T-cell (primary cell): ENCODE data around the gene SRRM4. TPM values are rescaled to one million over a fixed set of nuclear protein-coding genes. Genes with fewer than 3 reads are reported as not detected.
A peak's percentile ranks its signal among the peaks of the same experiment; 100 is the strongest.

ENCODE experiments used
- ATAC-seq, 4 experiments: fragments of 200-7000 bp in 3 of 4; fragments of 150-1000 bp in 1 of 4; cut with Tn5 transposase; replicated peaks in 1 of 4; 1 replicate in 3 of 4; 2 replicates in 1 of 4; pipeline ENCODE4 v1.10.0; 2021; ENCODE audit warnings: moderate library complexity in 3 of 4, mild to moderate bottlenecking in 2 of 4, moderate number of reproducible peaks in 1 of 4
- CTCF ChIA-PET, 2 donors: fragments of 300-600 bp; sonication (Branson Sonifier 250); formaldehyde crosslinking; loops; one replicate each; lab custom pipeline; 2022; ENCODE audit warnings: antibody characterized with exemption in 2 of 2; lab: Charles Lee
- POLR2A ChIA-PET, 2 donors: fragments of 300-600 bp; sonication (Branson Sonifier 250); formaldehyde crosslinking; loops; one replicate each; lab custom pipeline; 2022; ENCODE audit warnings: antibody characterized with exemption in 2 of 2; lab: Charles Lee
- DNase-seq, 35 experiments: peaks; one replicate each; pipeline versions ENCODE4 v3.0.0 to v3.0.0-alpha.2; 2013 to 2023
- H3K27ac ChIP-seq: one replicate; pipeline ENCODE4 v1.5.1; 2013; ENCODE audit warnings: low read length
- H3K27me3 ChIP-seq, 2 experiments: replicated peaks in 1 of 2; 1 replicate in 1 of 2; 2 replicates in 1 of 2; pipeline versions ENCODE4 v1.6.1 to v1.7.0; 2013; ENCODE audit warnings: low read length in 1 of 2, mixed read lengths in 1 of 2; ENCODE audit not compliant: control insufficient read depth in 2 of 2, insufficient read depth in 2 of 2; ENCODE audit errors: extremely low read depth in 1 of 2
- H3K36me3 ChIP-seq, 2 donors: 1 replicate in 1 of 2; 2 replicates in 1 of 2; pipeline versions ENCODE4 v1.6.1 to v1.7.0; 2013; ENCODE audit warnings: low read length in 1 of 2; ENCODE audit not compliant: control insufficient read depth in 2 of 2, insufficient read depth in 1 of 2; ENCODE audit errors: extremely low read depth in 1 of 2
- H3K4me1 ChIP-seq, 2 experiments: 1 replicate in 1 of 2; 2 replicates in 1 of 2; pipeline versions ENCODE4 v1.6.1 to v1.7.0; 2013; ENCODE audit warnings: low read length in 2 of 2, mixed read lengths in 1 of 2; ENCODE audit not compliant: insufficient read depth in 2 of 2, control insufficient read depth in 1 of 2; ENCODE audit errors: extremely low read depth in 1 of 2
- H3K4me3 ChIP-seq, 2 donors: 1 replicate in 1 of 2; 2 replicates in 1 of 2; pipeline versions ENCODE4 v1.5.1 to v1.7.0; 2013; ENCODE audit warnings: mild to moderate bottlenecking in 2 of 2, low read length in 1 of 2, moderate library complexity in 1 of 2; ENCODE audit not compliant: control insufficient read depth in 1 of 2; ENCODE audit errors: extremely low read depth in 1 of 2
- H3K9me3 ChIP-seq: 2 replicates; pipeline ENCODE4 v1.7.0; 2013
- H3K27ac Mint-ChIP-seq, 2 donors: one replicate each; pipeline ENCODE4 v1.8.0; 2020 to 2021; ENCODE audit warnings: mild to moderate bottlenecking in 2 of 2, mixed read lengths in 2 of 2
- H3K27me3 Mint-ChIP-seq, 2 donors: one replicate each; pipeline ENCODE4 v1.8.0; 2021 to 2022; ENCODE audit warnings: mixed read lengths in 2 of 2
- H3K36me3 Mint-ChIP-seq: one replicate; pipeline ENCODE4 v1.8.0; 2021; ENCODE audit warnings: mixed read lengths
- H3K4me1 Mint-ChIP-seq, 3 donors: one replicate each; pipeline ENCODE4 v1.8.0; 2020 to 2022; ENCODE audit warnings: mixed read lengths in 3 of 3, mild to moderate bottlenecking in 1 of 3
- H3K4me3 Mint-ChIP-seq, 3 donors: one replicate each; pipeline ENCODE4 v1.8.0; 2020 to 2022; ENCODE audit warnings: mild to moderate bottlenecking in 3 of 3, mixed read lengths in 3 of 3, moderate library complexity in 3 of 3
- H3K9me3 Mint-ChIP-seq, 3 donors: one replicate each; pipeline ENCODE4 v1.8.0; 2020 to 2022; ENCODE audit warnings: mixed read lengths in 3 of 3
- WGBS: methylation state at CpG from one replicate; pipeline ENCODE4 v1.1.5; 2013; ENCODE audit warnings: missing lambda C conversion rate; ENCODE audit not compliant: insufficient coverage; 5-methylcytosine and 5-hydroxymethylcytosine counted together
- total RNA-seq, 35 experiments: library from RNA in 6 of 35; stranded (reverse) in 6 of 35; fragments of 120-200 nt in 1 of 35; gene quantifications; one replicate each; pipeline versions ENCODE4 v1.2.1 to v1.2.4 and lab custom pipeline; 2013 to 2026

Gene SRRM4
- total RNA-seq, 5 donors from 2014 or later (not counting 1 experiment from before 2014, with no cell fraction given): not detected

- H3K27me3 Mint-ChIP-seq: peaks cover 26 to 36% of the 10 kb centered on the region in 2 donors
Observed at GRCh38 chr12:119147847-119148448, 166.6 kb downstream of the SRRM4 start.

GRCh38 chr12:119149270-119149669 lies 167.9 kb downstream of the SRRM4 start:
- no peaks in the 10 kb centered on the region for H3K9me3 ChIP-seq
- CTCF ChIA-PET: no interaction called here
- peaks cover 5 to 15% (median 6%) of the 10 kb centered on the region in 3 donors for H3K9me3 Mint-ChIP-seq
- WGBS: 81% methylated on average over 7 of the region's 7 CpGs
- H3K4me3 ChIP-seq: no peak overlapping the region
- H3K36me3 ChIP-seq: no peaks in the 10 kb centered on the region
- ATAC-seq: no peak
- no peak overlapping the region for H3K27ac ChIP-seq
- H3K4me1 ChIP-seq: no peaks in the 10 kb centered on the region
- peaks cover 6 to 17% of the 10 kb centered on the region in 2 experiments for H3K27me3 ChIP-seq
- H3K4me1 Mint-ChIP-seq: no peaks in the 10 kb centered on the region
- DNase-seq: no peak
- POLR2A ChIA-PET: no interaction called here
- H3K27ac Mint-ChIP-seq: peak overlapping the region in 1 of 2 donors; percentile 19
- no peak overlapping the region for H3K4me3 Mint-ChIP-seq
- H3K27me3 Mint-ChIP-seq: peaks cover 32 to 34% of the 10 kb centered on the region in 2 donors
- no peaks in the 10 kb centered on the region for H3K36me3 Mint-ChIP-seq

More at GRCh38 chr12:119147847-119148448, 166.6 kb downstream of the SRRM4 start:
- H3K27me3 ChIP-seq: peaks cover 3 to 9% of the 10 kb centered on the region in 2 experiments
- H3K4me1 ChIP-seq: no peaks in the 10 kb centered on the region
- ATAC-seq (no peak), DNase-seq (no peak)
- H3K4me3 ChIP-seq: no peak overlapping the region
- Mint-ChIP-seq H3K9me3 (peaks cover 0 to 15% (median 6%) of the 10 kb centered on the region in 3 donors), H3K36me3 (no peaks in the 10 kb centered on the region), H3K4me3 (no peak overlapping the region), H3K27ac (no peak overlapping the region), H3K4me1 (no peaks in the 10 kb centered on the region)
- ChIA-PET CTCF (interaction anchor here in 1 of 2 donors (0.7 kb wide), 1 partner anchor 17 kb away, joined by 3 read pairs; no protein-coding TSS in a partner anchor), POLR2A (no interaction called here)
- H3K27ac ChIP-seq: no peak overlapping the region
- no peaks in the 10 kb centered on the region for H3K9me3 ChIP-seq
- H3K36me3 ChIP-seq: no peaks in the 10 kb centered on the region
- 100% methylated on average over 1 of the region's 2 CpGs for WGBS

- Histone ChIP-seq H3K27me3 (peaks cover 6 to 16% of the 10 kb centered on the region in 2 experiments), H3K4me1 (no peaks in the 10 kb centered on the region), H3K4me3 (no peak overlapping the region), H3K9me3 (no peaks in the 10 kb centered on the region), H3K36me3 (no peaks in the 10 kb centered on the region), H3K27ac (no peak overlapping the region)
- ATAC-seq (no peak), DNase-seq (no peak)
- CTCF ChIA-PET: no interaction called here
- no peaks in the 10 kb centered on the region for H3K36me3 Mint-ChIP-seq
- peaks cover 21 to 23% of the 10 kb centered on the region in 2 donors for H3K27me3 Mint-ChIP-seq
- H3K9me3 Mint-ChIP-seq: peaks cover 6 to 15% (median 9%) of the 10 kb centered on the region in 3 donors
- H3K27ac Mint-ChIP-seq: no peak overlapping the region
- POLR2A ChIA-PET: interaction anchor here in 1 of 2 donors (0.5 kb wide), 1 partner anchor 174 kb away, joined by 3 read pairs; no protein-coding TSS in a partner anchor
- H3K4me3 Mint-ChIP-seq: no peak overlapping the region
- no peaks in the 10 kb centered on the region for H3K4me1 Mint-ChIP-seq
- WGBS: no CpG with 5 or more reads among the region's 1 CpG
Observed at GRCh38 chr12:119151445-119152026, 170.2 kb downstream of the SRRM4 start.

GRCh38 chr12:119153477-119154434 lies 172.4 kb downstream of the SRRM4 start:
- H3K9me3 ChIP-seq: no peaks in the 10 kb centered on the region
- peaks cover 6 to 16% of the 10 kb centered on the region in 2 experiments for H3K27me3 ChIP-seq
- no peaks in the 10 kb centered on the region for H3K4me1 ChIP-seq
- Mint-ChIP-seq H3K36me3 (no peaks in the 10 kb centered on the region), H3K4me1 (no peaks in the 10 kb centered on the region), H3K4me3 (no peak overlapping the region), H3K27me3 (peaks cover 21 to 23% of the 10 kb centered on the region in 2 donors), H3K9me3 (peaks cover 6 to 15% (median 9%) of the 10 kb centered on the region in 3 donors), H3K27ac (no peak overlapping the region)
- peak in 1 of 35 experiments; percentile 9 for DNase-seq
- 28% methylated on average over 34 of the region's 49 CpGs for WGBS
- CTCF ChIA-PET: no interaction called here
- H3K36me3 ChIP-seq: no peaks in the 10 kb centered on the region
- no peak for ATAC-seq
- no peak overlapping the region for H3K27ac ChIP-seq
- POLR2A ChIA-PET: no interaction called here
- H3K4me3 ChIP-seq: no peak overlapping the region

GRCh38 chr12:119154435-119154818 lies 173.1 kb downstream of the SRRM4 start:
- H3K36me3 Mint-ChIP-seq: no peaks in the 10 kb centered on the region
- Histone ChIP-seq H3K9me3 (no peaks in the 10 kb centered on the region), H3K4me1 (no peaks in the 10 kb centered on the region), H3K4me3 (no peak overlapping the region), H3K27ac (no peak overlapping the region), H3K27me3 (peaks cover 6 to 16% of the 10 kb centered on the region in 2 experiments), H3K36me3 (no peaks in the 10 kb centered on the region)
- no peak for DNase-seq
- peaks cover 6 to 15% (median 9%) of the 10 kb centered on the region in 3 donors for H3K9me3 Mint-ChIP-seq
- H3K27me3 Mint-ChIP-seq: peaks cover 21% of the 10 kb centered on the region in 2 donors
- ATAC-seq: no peak
- 8% methylated on average over 2 of the region's 11 CpGs for WGBS
- ChIA-PET POLR2A (no interaction called here), CTCF (no interaction called here)
- H3K4me3 Mint-ChIP-seq: no peak overlapping the region
- no peaks in the 10 kb centered on the region for H3K4me1 Mint-ChIP-seq
- H3K27ac Mint-ChIP-seq: no peak overlapping the region

- Histone ChIP-seq H3K27me3 (peaks cover 6 to 16% of the 10 kb centered on the region in 2 experiments), H3K9me3 (no peaks in the 10 kb centered on the region), H3K4me3 (no peak overlapping the region), H3K36me3 (no peaks in the 10 kb centered on the region), H3K4me1 (no peaks in the 10 kb centered on the region), H3K27ac (no peak overlapping the region)
- ATAC-seq: no peak
- no peak for DNase-seq
- Mint-ChIP-seq H3K36me3 (no peaks in the 10 kb centered on the region), H3K4me3 (no peak overlapping the region), H3K27ac (no peak overlapping the region), H3K4me1 (no peaks in the 10 kb centered on the region), H3K27me3 (peaks cover 16 to 22% of the 10 kb centered on the region in 2 donors), H3K9me3 (peaks cover 4 to 9% (median 5%) of the 10 kb centered on the region in 3 donors)
- CTCF ChIA-PET: no interaction called here
- POLR2A ChIA-PET: no interaction called here
- WGBS: 87% methylated on average over 23 of the region's 35 CpGs
Observed at GRCh38 chr12:119156401-119157044, 175.2 kb downstream of the SRRM4 start.
